SK-N-SH (cell line): ENCODE data around the gene OOSP2. TPM values are rescaled to one million over a fixed set of nuclear protein-coding genes. Genes with fewer than 3 reads are reported as not detected.

Experiments used
- CTCF ChIA-PET: fragments of 300-600, 350-600 bp; formaldehyde crosslinking; extraction: SDS; loops from one replicate; lab custom pipeline; 2021; lab: Yijun Ruan, JAX
- POLR2A ChIA-PET: fragments of 350-600 bp; sonication (Branson Sonifier 250); formaldehyde crosslinking; extraction: SDS; loops from one replicate; lab custom pipeline; 2020; ENCODE audit warnings: antibody characterized with exemption, inconsistent platforms; lab: Yijun Ruan, JAX
- DNase-seq: peaks from one replicate; pipeline ENCODE4 v3.0.0; 2012
- H2AFZ ChIP-seq: fragments of 200-600 bp; sonication (generic); 2 replicates; pipeline ENCODE4 v1.8.1; 2016; ENCODE audit warnings: antibody characterized with exemption, mild to moderate bottlenecking, low read depth
- H3F3A ChIP-seq: fragments of 200-600 bp; sonication (generic); replicated peaks from 2 replicates; pipeline ENCODE3; 2016; ENCODE audit warnings: antibody characterized with exemption, mild to moderate bottlenecking; ENCODE audit not compliant: insufficient read depth
- H3K27ac ChIP-seq, 2 experiments: fragments of 200-500 bp in 1 of 2; fragments of 200-600 bp in 1 of 2; sonication (Bioruptor generic) in 1 of 2; sonication (generic), shearing (Covaris generic) in 1 of 2; 2 replicates each; pipeline versions ENCODE4 v1.5.1 to v1.6.1; 2014 to 2016; ENCODE audit warnings: low read depth in 2 of 2, inconsistent platforms in 1 of 2, low read length in 1 of 2, mild to moderate bottlenecking in 1 of 2, mixed read lengths in 1 of 2
- H3K27me3 ChIP-seq: fragments of 200-600 bp; sonication (generic), shearing (Covaris generic); 2 replicates; pipeline ENCODE4 v1.6.1; 2016; ENCODE audit warnings: mixed run types; ENCODE audit not compliant: insufficient read depth
- H3K36me3 ChIP-seq, 2 experiments: fragments of 200-500 bp in 1 of 2; fragments of 200-600 bp in 1 of 2; sonication (Bioruptor generic) in 1 of 2; sonication (generic) in 1 of 2; replicated peaks in 1 of 2; 2 replicates each; pipeline versions ENCODE3 to v1.5.1; 2014 to 2016; ENCODE audit warnings: low read length in 1 of 2, mild to moderate bottlenecking in 1 of 2; ENCODE audit not compliant: insufficient read depth in 2 of 2, control insufficient read depth in 1 of 2
- H3K4me1 ChIP-seq, 2 experiments: fragments of 200-500 bp in 1 of 2; fragments of 200-600 bp in 1 of 2; sonication (Bioruptor generic) in 1 of 2; sonication (generic), shearing (Covaris generic) in 1 of 2; 2 replicates each; pipeline versions ENCODE4 v1.5.1 to v1.6.1; 2014 to 2016; ENCODE audit warnings: low read depth in 1 of 2, low read length in 1 of 2, mixed run types in 1 of 2; ENCODE audit not compliant: insufficient read depth in 2 of 2, control insufficient read depth in 1 of 2
- H3K4me2 ChIP-seq: fragments of 200-600 bp; sonication (generic), shearing (Covaris generic); 2 replicates; pipeline ENCODE4 v1.6.1; 2017; ENCODE audit warnings: mixed run types
- H3K4me3 ChIP-seq, 2 experiments: fragments of 200-500 bp in 1 of 2; fragments of 200-600 bp in 1 of 2; sonication (Bioruptor generic) in 1 of 2; sonication (generic), shearing (Covaris generic) in 1 of 2; 2 replicates each; pipeline versions ENCODE4 v1.5.1 to v1.8.1; 2014 to 2016; ENCODE audit warnings: low read depth in 2 of 2, inconsistent platforms in 1 of 2, low read length in 1 of 2, mild to moderate bottlenecking in 1 of 2, mixed read lengths in 1 of 2, moderate library complexity in 1 of 2
- H3K79me2 ChIP-seq: fragments of 200-600 bp; sonication (generic); 2 replicates; pipeline ENCODE4 v1.8.1; 2017; ENCODE audit warnings: mild to moderate bottlenecking; ENCODE audit not compliant: insufficient read depth
- H3K9ac ChIP-seq: fragments of 200-600 bp; sonication (generic); 2 replicates; pipeline ENCODE4 v1.6.1; 2017; ENCODE audit warnings: mixed run types
- H3K9me2 ChIP-seq: fragments of 200-600 bp; sonication (generic); 2 replicates; pipeline ENCODE4 v1.6.1; 2017; ENCODE audit warnings: mixed run types
- H3K9me3 ChIP-seq: fragments of 200-600 bp; sonication (generic); 2 replicates; pipeline ENCODE4 v1.6.1; 2017; ENCODE audit warnings: mixed run types, mild to moderate bottlenecking, moderate library complexity
- H4K20me1 ChIP-seq: fragments of 200-600 bp; sonication (generic); 2 replicates; pipeline ENCODE4 v1.6.1; 2017; ENCODE audit warnings: mild to moderate bottlenecking, mixed run types; ENCODE audit not compliant: insufficient read depth
- CHD2 ChIP-seq: fragments of 150-350 bp; IDR thresholded peaks from 2 replicates; pipeline ENCODE4 v1.6.1; 2018; ENCODE audit warnings: low read length; ENCODE audit not compliant: partially characterized antibody
- FOXJ3 ChIP-seq: sonication (generic); formaldehyde crosslinking; IDR thresholded peaks from 2 replicates; pipeline ENCODE4 v1.5.1; 2020; ENCODE audit warnings: mild to moderate bottlenecking, missing genetic modification reagents
- GATA2 ChIP-seq: sonication (generic); formaldehyde crosslinking; IDR thresholded peaks from 2 replicates; pipeline ENCODE4 v1.5.0; 2020; ENCODE audit warnings: mild to moderate bottlenecking, missing genetic modification reagents
- IRF3 ChIP-seq: fragments of 150-350 bp; IDR thresholded peaks from 2 replicates; pipeline ENCODE4 v1.6.1; 2016; ENCODE audit warnings: mild to moderate bottlenecking, low read depth, low read length
- MAX ChIP-seq: IDR thresholded peaks from 2 replicates; pipeline ENCODE4 v1.4.0; 2012; ENCODE audit warnings: low read depth
- MEF2A ChIP-seq: IDR thresholded peaks from 2 replicates; pipeline ENCODE4 v1.4.0; 2012; ENCODE audit warnings: low read depth, borderline replicate concordance
- MXI1 ChIP-seq: IDR thresholded peaks from 2 replicates; pipeline ENCODE4 v1.6.1; 2012; ENCODE audit warnings: mild to moderate bottlenecking, low read depth, low read length, improper control_type of control experiment
- NRF1 ChIP-seq: IDR thresholded peaks from 2 replicates; pipeline ENCODE4 v1.6.1; 2012; ENCODE audit warnings: low read depth, mild to moderate bottlenecking, low read length
- PBX3 ChIP-seq: IDR thresholded peaks from 2 replicates; pipeline ENCODE4; 2012
- POLR2AphosphoS5 ChIP-seq: IDR thresholded peaks from 2 replicates; pipeline ENCODE4 v1.6.1; 2012; ENCODE audit warnings: low read depth, low read length
- RAD21 ChIP-seq: IDR thresholded peaks from 2 replicates; pipeline ENCODE4 v1.6.1; 2012; ENCODE audit warnings: mild to moderate bottlenecking, low read length
- RCOR1 ChIP-seq: fragments of 150-350 bp; IDR thresholded peaks from 2 replicates; pipeline ENCODE4 v1.6.1; 2017; ENCODE audit warnings: antibody characterized with exemption, low read length
- REST ChIP-seq: IDR thresholded peaks from 2 replicates; pipeline ENCODE4 v1.6.1; 2012; ENCODE audit warnings: mild to moderate bottlenecking, low read depth, low read length, moderate library complexity
- RXRA ChIP-seq: IDR thresholded peaks from 2 replicates; pipeline ENCODE4 v1.4.0; 2012; ENCODE audit warnings: low read depth, mild to moderate bottlenecking, borderline replicate concordance
- SMC3 ChIP-seq: IDR thresholded peaks from 2 replicates; pipeline ENCODE4 v1.6.1; 2012; ENCODE audit warnings: low read depth, low read length, improper control_type of control experiment
- TCF12 ChIP-seq: IDR thresholded peaks from 2 replicates; pipeline ENCODE4 v1.4.0; 2012
- USF1 ChIP-seq: IDR thresholded peaks from 2 replicates; pipeline ENCODE4 v1.4.0; 2012; ENCODE audit warnings: low read depth, borderline replicate concordance
- ZBTB33 ChIP-seq: IDR thresholded peaks from 2 replicates; pipeline ENCODE4 v1.4.0; 2012; ENCODE audit warnings: low read depth, borderline replicate concordance
- WGBS: methylation state at CpG from one replicate; pipeline ENCODE4 v1.1.6; 2017; ENCODE audit warnings: low lambda C conversion rate; 5-methylcytosine and 5-hydroxymethylcytosine counted together
- polyA plus RNA-seq, 3 experiments: library from polyadenylated mRNA; depleted of rRNA; stranded (reverse); fragments of >200 nt; gene quantifications; 2 replicates each; pipeline ENCODE4 v1.2.3, GENCODE V29; 2012

OOSP2 gene
- not detected in 2 replicates for polyA plus RNA-seq (2012; rRNA removed)
- not detected in 2 replicates for polyA plus RNA-seq (2012; cell fraction: cytosol; rRNA removed)
- polyA plus RNA-seq (2012; cell fraction: nucleus; rRNA removed), result not detected in 2 replicates

- Histone ChIP-seq H3F3A (no peaks in the 10 kb centered on the region), H3K36me3 (no peaks in the 10 kb centered on the region), H4K20me1 (no peaks in the 10 kb centered on the region), H3K4me1 (no peaks in the 10 kb centered on the region), H3K4me3 (no peak within 1 kb of the TSS), H3K4me2 (no peak within 1 kb of the TSS), H2AFZ (no peak within 1 kb of the TSS), H3K9me2 (no peaks in the 10 kb centered on the region), H3K27me3 (no peaks in the 10 kb centered on the region), H3K79me2 (no peaks in the 10 kb centered on the region), H3K9me3 (no peaks in the 10 kb centered on the region), H3K9ac (no peak within 1 kb of the TSS), H3K27ac (no peak within 1 kb of the TSS)
- WGBS, result 24% methylated on average over 8 of the region's 8 CpGs
- TF ChIP-seq IRF3, result no peak
- TF ChIP-seq MAX, result no peak
- TF ChIP-seq RCOR1, result no peak
- TF ChIP-seq MXI1, result no peak
- TF ChIP-seq CHD2, result no peak
- no peak for TF ChIP-seq NRF1
- no peak for TF ChIP-seq TCF12
- TF ChIP-seq MEF2A, result no peak
- no peak for TF ChIP-seq RAD21
- ChIA-PET POLR2A (no interaction called here), CTCF (no interaction called here)
- DNase-seq, result no peak
These were observed at the start of gene OOSP2 for GRCh38 chr11:60040109-60040508. Gene OOSP2, plus strand, starts transcription at chr11:60040409. Its CDS starts 51 bp downstream, at chr11:60040460.

GRCh38 chr11:59990421-59990820, 49.8 kb upstream of the OOSP2 start:
- Histone ChIP-seq H3K79me2 (no peaks in the 10 kb centered on the region), H3K27me3 (no peaks in the 10 kb centered on the region), H3K9me2 (no peaks in the 10 kb centered on the region), H2AFZ (no peak overlapping the region), H3K4me1 (no peaks in the 10 kb centered on the region), H3K4me2 (no peak overlapping the region), H3K9me3 (no peaks in the 10 kb centered on the region), H3K9ac (no peak overlapping the region), H3F3A (no peaks in the 10 kb centered on the region), H3K36me3 (no peaks in the 10 kb centered on the region), H3K4me3 (no peak overlapping the region), H4K20me1 (no peaks in the 10 kb centered on the region), H3K27ac (no peak overlapping the region)
- no peak for DNase-seq
- ChIA-PET CTCF (no interaction called here), POLR2A (no interaction called here)
- WGBS, result 3% methylated on average over 1 of the region's 1 CpG
- TF ChIP-seq USF1, result no peak
- TF ChIP-seq PBX3, result no peak
- TF ChIP-seq FOXJ3, result no peak
- no peak for TF ChIP-seq GATA2
- no peak for TF ChIP-seq ZBTB33
- TF ChIP-seq TCF12, result no peak
- TF ChIP-seq REST, result no peak
- TF ChIP-seq CHD2, result no peak
- no peak for TF ChIP-seq SMC3
- TF ChIP-seq IRF3, result no peak
- TF ChIP-seq POLR2AphosphoS5, result no peak
- no peak for TF ChIP-seq RXRA
